HepG2 (cell line): Measurements from ENCODE around the gene ASCC2. TPM values are rescaled to one million over a fixed set of nuclear protein-coding genes. Genes with fewer than 3 reads are reported as not detected.

Experiments used
- ATAD3A ChIP-seq: sonication (generic); formaldehyde crosslinking; IDR thresholded peaks from 2 replicates; pipeline ENCODE4 v1.4.0; 2020; ENCODE audit warnings: missing genetic modification reagents
- CBX2 ChIP-seq, 2 experiments: fragments of 200-600 bp in 1 of 2; sonication (generic); formaldehyde crosslinking in 1 of 2; IDR thresholded peaks; 2 replicates each; pipeline versions ENCODE4 v1.7.0 to v1.8.1; 2018 to 2022; ENCODE audit warnings: low read depth in 2 of 2, low read length in 1 of 2, mild to moderate bottlenecking in 1 of 2, missing genetic modification reagents in 1 of 2
- CEBPB ChIP-seq: IDR thresholded peaks from 2 replicates; pipeline ENCODE4 v1.6.1; 2011; ENCODE audit warnings: low read depth, low read length, improper control_type of control experiment, borderline replicate concordance
- EEA1 ChIP-seq: sonication (generic); formaldehyde crosslinking; IDR thresholded peaks from 2 replicates; pipeline ENCODE4 v1.5.1; 2020; ENCODE audit warnings: mild to moderate bottlenecking, missing genetic modification reagents, borderline replicate concordance
- FOXJ3 ChIP-seq: sonication (generic); formaldehyde crosslinking; IDR thresholded peaks from 2 replicates; pipeline ENCODE4 v1.4.0; 2020; ENCODE audit warnings: missing genetic modification reagents, mild to moderate bottlenecking, borderline replicate concordance
- FOXK2 ChIP-seq: fragments of 450-650 bp; IDR thresholded peaks from 2 replicates; pipeline ENCODE4 v1.6.1; 2016
- GABPB1 ChIP-seq: IDR thresholded peaks from 2 replicates; pipeline ENCODE4 v1.6.1; 2016; ENCODE audit warnings: mild to moderate bottlenecking, missing genetic modification reagents, moderate library complexity, missing compliant biosample characterization
- HNRNPL ChIP-seq: fragments of 200-400 bp; formaldehyde crosslinking; IDR thresholded peaks from 2 replicates; pipeline ENCODE4 v1.6.1; 2017; ENCODE audit warnings: mild to moderate bottlenecking, low read depth, low read length
- HOXA5 ChIP-seq: sonication (generic); formaldehyde crosslinking; IDR thresholded peaks from 2 replicates; pipeline ENCODE4 v1.4.0; 2020; ENCODE audit warnings: missing genetic modification reagents
- JUN ChIP-seq: sonication (generic); formaldehyde crosslinking; IDR thresholded peaks from 2 replicates; pipeline ENCODE4 v1.4.0; 2020; ENCODE audit warnings: mild to moderate bottlenecking, missing genetic modification reagents
- NPAS2 ChIP-seq: sonication (generic); formaldehyde crosslinking; IDR thresholded peaks from 2 replicates; pipeline ENCODE4 v1.8.0; 2022; ENCODE audit warnings: mild to moderate bottlenecking, missing genetic modification reagents, borderline replicate concordance
- PHF5A ChIP-seq: IDR thresholded peaks from one replicate; pipeline ENCODE4 v1.6.1; 2018; ENCODE audit warnings: low read depth, missing genetic modification reagents; ENCODE audit not compliant: unreplicated experiment
- PITX1 ChIP-seq: sonication (generic); formaldehyde crosslinking; IDR thresholded peaks from 2 replicates; pipeline ENCODE4 v1.5.1; 2020; ENCODE audit warnings: mild to moderate bottlenecking, missing genetic modification reagents
- RCOR2 ChIP-seq: IDR thresholded peaks from 2 replicates; pipeline ENCODE4 v1.6.1; 2016; ENCODE audit warnings: missing biosample characterization, missing genetic modification reagents
- SP5 ChIP-seq: IDR thresholded peaks from 2 replicates; pipeline ENCODE4 v1.6.1; 2016; ENCODE audit warnings: low read depth, borderline replicate concordance
- ZNF337 ChIP-seq: sonication (generic); formaldehyde crosslinking; IDR thresholded peaks from 2 replicates; pipeline ENCODE4 v1.5.1; 2020; ENCODE audit warnings: missing genetic modification reagents, low read depth, mild to moderate bottlenecking, borderline replicate concordance
- ZNF614 ChIP-seq: IDR thresholded peaks from 2 replicates; pipeline ENCODE4 v1.6.1; 2018; ENCODE audit warnings: missing biosample characterization, missing genetic modification reagents, inconsistent platforms, borderline replicate concordance
- ZNF660 ChIP-seq: sonication (generic); formaldehyde crosslinking; IDR thresholded peaks from 2 replicates; pipeline ENCODE4 v1.5.1; 2020; ENCODE audit warnings: mild to moderate bottlenecking, low read depth, missing genetic modification reagents, borderline replicate concordance
- ZNF737 ChIP-seq: sonication (generic); formaldehyde crosslinking; IDR thresholded peaks from 2 replicates; pipeline ENCODE4 v1.5.0; 2020; ENCODE audit warnings: missing genetic modification reagents, mild to moderate bottlenecking, borderline replicate concordance
- ZSCAN30 ChIP-seq: sonication (generic); formaldehyde crosslinking; IDR thresholded peaks from 2 replicates; pipeline ENCODE4 v1.5.0; 2020; ENCODE audit warnings: mild to moderate bottlenecking, missing genetic modification reagents
- polyA plus RNA-seq, 8 experiments: library from polyadenylated mRNA; depleted of rRNA in 3 of 8; stranded (reverse) in 7 of 8; unstranded in 1 of 8; fragments of >200 nt; fragmentation: Illumina TruSeq in 4 of 8; extraction: Trizol in 4 of 8; gene quantifications; 2 replicates each; pipeline versions ENCODE4 v1.2.1 to v1.2.3, GENCODE V29; 2011 to 2016; ENCODE audit warnings: low read depth in 4 of 8, missing spikeins in 1 of 8, mixed read lengths in 1 of 8; ENCODE audit not compliant: insufficient read depth in 1 of 8
- total RNA-seq, 5 experiments: library from RNA; depleted of rRNA; stranded (reverse); fragments of >200 nt; fragmentation: Illumina TruSeq; extraction: Trizol; gene quantifications; 2 replicates each; pipeline ENCODE4 v1.2.3, GENCODE V29; 2016; ENCODE audit warnings: low read depth in 1 of 5
- TF ChIP-seq, protein P1 (sequence below): sonication (generic); formaldehyde crosslinking; IDR thresholded peaks from 2 replicates; pipeline ENCODE4 v1.5.0; 2020; ENCODE audit warnings: mild to moderate bottlenecking, missing genetic modification reagents
- TF ChIP-seq, protein P2 (sequence below): sonication (generic); formaldehyde crosslinking; IDR thresholded peaks from 2 replicates; pipeline ENCODE4 v1.4.0; 2020; ENCODE audit warnings: mild to moderate bottlenecking, missing genetic modification reagents
- TF ChIP-seq, protein P3 (sequence below): sonication (generic); formaldehyde crosslinking; conservative IDR thresholded peaks from 2 replicates; pipeline ENCODE4 v1.4.0; 2020; ENCODE audit warnings: missing genetic modification reagents
- TF ChIP-seq, protein P4 (sequence below): sonication (generic); formaldehyde crosslinking; IDR thresholded peaks from 2 replicates; pipeline ENCODE4 v1.5.0; 2020; ENCODE audit warnings: missing genetic modification reagents, mild to moderate bottlenecking, borderline replicate concordance

ASCC2 gene
- total and polyA plus RNA-seq, 2 of the 13 experiments (the other 11 are each of a cell fraction or from before 2014, with no cell fraction given), result 26.2 to 26.3 TPM

DNA sequence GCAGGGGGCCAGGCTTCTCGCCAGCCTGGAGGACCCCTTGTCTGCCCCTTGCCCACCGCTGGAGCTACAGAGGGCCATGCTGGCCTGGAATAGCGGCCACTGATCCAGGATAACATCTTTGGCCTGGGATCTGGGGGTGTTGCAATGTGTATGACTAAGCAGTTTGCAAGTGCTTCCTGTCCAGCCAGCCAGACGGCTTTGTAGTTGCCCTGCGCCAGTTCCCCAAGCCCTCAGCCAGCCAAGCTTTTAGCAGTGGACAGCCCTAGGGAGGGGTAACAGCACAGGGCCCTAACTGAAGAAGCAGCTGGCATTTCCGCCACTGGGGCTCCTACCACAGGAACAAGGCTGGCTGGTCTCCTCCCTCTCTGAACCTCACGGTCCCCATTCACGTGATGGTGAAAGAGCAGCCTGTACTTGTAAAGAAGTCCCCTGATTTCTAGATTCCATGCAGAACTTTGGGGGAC is 38.8 kb downstream of the ASCC2 start (continued):
- TF ChIP-seq HOXA5 (CRISPR knock-in tag) (no peak), ZNF614 (CRISPR knock-in tag) (peak; percentile 58; the same call in 1 of the 2 replicates), CBX2 (IDR thresholded peaks at IDR 0.05; ENCODE audit: low read depth, low read length) (no peak), CBX2 (CRISPR knock-in tag; IDR thresholded peaks at IDR 0.05; ENCODE audit: low read depth) (no peak), ZNF737 (CRISPR knock-in tag) (no peak), ZNF660 (CRISPR knock-in tag) (no peak), ZSCAN30 (CRISPR knock-in tag) (no peak), NPAS2 (CRISPR knock-in tag) (no peak), ZNF337 (CRISPR knock-in tag) (no peak), PITX1 (peak; percentile 74), GABPB1 (peak; percentile 83), SP5 (no peak), RCOR2 (CRISPR knock-in tag) (peak; percentile 70; the same call in 1 of the 2 replicates), CEBPB (peak; percentile 97), FOXJ3 (CRISPR knock-in tag) (no peak), FOXK2 (no peak), EEA1 (no peak), HNRNPL (no peak; the same call in 1 of the 2 replicates), PHF5A (CRISPR knock-in tag) (peak; percentile 28), ATAD3A (CRISPR knock-in tag) (no peak), JUN (CRISPR knock-in tag) (no peak)
- TF ChIP-seq, protein P1, sequence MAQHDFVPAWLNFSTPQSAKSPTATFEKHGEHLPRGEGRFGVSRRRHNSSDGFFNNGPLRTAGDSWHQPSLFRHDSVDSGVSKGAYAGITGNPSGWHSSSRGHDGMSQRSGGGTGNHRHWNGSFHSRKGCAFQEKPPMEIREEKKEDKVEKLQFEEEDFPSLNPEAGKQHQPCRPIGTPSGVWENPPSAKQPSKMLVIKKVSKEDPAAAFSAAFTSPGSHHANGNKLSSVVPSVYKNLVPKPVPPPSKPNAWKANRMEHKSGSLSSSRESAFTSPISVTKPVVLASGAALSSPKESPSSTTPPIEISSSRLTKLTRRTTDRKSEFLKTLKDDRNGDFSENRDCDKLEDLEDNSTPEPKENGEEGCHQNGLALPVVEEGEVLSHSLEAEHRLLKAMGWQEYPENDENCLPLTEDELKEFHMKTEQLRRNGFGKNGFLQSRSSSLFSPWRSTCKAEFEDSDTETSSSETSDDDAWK (CRISPR knock-in tag), result no peak
- TF ChIP-seq, protein P2, sequence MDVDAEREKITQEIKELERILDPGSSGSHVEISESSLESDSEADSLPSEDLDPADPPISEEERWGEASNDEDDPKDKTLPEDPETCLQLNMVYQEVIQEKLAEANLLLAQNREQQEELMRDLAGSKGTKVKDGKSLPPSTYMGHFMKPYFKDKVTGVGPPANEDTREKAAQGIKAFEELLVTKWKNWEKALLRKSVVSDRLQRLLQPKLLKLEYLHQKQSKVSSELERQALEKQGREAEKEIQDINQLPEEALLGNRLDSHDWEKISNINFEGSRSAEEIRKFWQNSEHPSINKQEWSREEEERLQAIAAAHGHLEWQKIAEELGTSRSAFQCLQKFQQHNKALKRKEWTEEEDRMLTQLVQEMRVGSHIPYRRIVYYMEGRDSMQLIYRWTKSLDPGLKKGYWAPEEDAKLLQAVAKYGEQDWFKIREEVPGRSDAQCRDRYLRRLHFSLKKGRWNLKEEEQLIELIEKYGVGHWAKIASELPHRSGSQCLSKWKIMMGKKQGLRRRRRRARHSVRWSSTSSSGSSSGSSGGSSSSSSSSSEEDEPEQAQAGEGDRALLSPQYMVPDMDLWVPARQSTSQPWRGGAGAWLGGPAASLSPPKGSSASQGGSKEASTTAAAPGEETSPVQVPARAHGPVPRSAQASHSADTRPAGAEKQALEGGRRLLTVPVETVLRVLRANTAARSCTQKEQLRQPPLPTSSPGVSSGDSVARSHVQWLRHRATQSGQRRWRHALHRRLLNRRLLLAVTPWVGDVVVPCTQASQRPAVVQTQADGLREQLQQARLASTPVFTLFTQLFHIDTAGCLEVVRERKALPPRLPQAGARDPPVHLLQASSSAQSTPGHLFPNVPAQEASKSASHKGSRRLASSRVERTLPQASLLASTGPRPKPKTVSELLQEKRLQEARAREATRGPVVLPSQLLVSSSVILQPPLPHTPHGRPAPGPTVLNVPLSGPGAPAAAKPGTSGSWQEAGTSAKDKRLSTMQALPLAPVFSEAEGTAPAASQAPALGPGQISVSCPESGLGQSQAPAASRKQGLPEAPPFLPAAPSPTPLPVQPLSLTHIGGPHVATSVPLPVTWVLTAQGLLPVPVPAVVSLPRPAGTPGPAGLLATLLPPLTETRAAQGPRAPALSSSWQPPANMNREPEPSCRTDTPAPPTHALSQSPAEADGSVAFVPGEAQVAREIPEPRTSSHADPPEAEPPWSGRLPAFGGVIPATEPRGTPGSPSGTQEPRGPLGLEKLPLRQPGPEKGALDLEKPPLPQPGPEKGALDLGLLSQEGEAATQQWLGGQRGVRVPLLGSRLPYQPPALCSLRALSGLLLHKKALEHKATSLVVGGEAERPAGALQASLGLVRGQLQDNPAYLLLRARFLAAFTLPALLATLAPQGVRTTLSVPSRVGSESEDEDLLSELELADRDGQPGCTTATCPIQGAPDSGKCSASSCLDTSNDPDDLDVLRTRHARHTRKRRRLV, result no peak
- TF ChIP-seq, protein P3, sequence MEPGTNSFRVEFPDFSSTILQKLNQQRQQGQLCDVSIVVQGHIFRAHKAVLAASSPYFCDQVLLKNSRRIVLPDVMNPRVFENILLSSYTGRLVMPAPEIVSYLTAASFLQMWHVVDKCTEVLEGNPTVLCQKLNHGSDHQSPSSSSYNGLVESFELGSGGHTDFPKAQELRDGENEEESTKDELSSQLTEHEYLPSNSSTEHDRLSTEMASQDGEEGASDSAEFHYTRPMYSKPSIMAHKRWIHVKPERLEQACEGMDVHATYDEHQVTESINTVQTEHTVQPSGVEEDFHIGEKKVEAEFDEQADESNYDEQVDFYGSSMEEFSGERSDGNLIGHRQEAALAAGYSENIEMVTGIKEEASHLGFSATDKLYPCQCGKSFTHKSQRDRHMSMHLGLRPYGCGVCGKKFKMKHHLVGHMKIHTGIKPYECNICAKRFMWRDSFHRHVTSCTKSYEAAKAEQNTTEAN (CRISPR knock-in tag), result 0 out of 2 replicates have a peak, but pooled peaks have one; percentile 25
- TF ChIP-seq, protein P4, sequence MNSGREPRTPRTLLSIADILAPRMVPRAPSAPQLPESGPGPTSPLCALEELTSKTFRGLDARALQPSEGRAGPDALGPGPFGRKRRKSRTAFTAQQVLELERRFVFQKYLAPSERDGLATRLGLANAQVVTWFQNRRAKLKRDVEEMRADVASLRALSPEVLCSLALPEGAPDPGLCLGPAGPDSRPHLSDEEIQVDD, result no peak
